AG10803 (cell line): ENCODE results near the gene ZDHHC20.

Source experiments
- DNase-seq: peaks from one replicate; pipeline ENCODE4 v3.0.0; 2010; ENCODE audit warnings: low read depth
- H3K4me3 ChIP-seq: 2 replicates; pipeline ENCODE4 v1.5.1; 2011; ENCODE audit warnings: mild to moderate bottlenecking, low read length, control low read depth
- CTCF ChIP-seq: conservative IDR thresholded peaks from 2 replicates; pipeline ENCODE4 v1.5.1; 2011; ENCODE audit warnings: mild to moderate bottlenecking, low read length, control low read depth, inconsistent platforms

Gene ZDHHC20

GRCh38 chr13:21342699-21343442 lies 116.2 kb downstream of the ZDHHC20 start:
- no peak overlapping the region for H3K4me3 ChIP-seq
- TF ChIP-seq CTCF = no peak
- DNase-seq = no peak

- no peak for DNase-seq
- H3K4me3 ChIP-seq = no peak overlapping the region
- TF ChIP-seq CTCF = no peak
Measured at GRCh38 chr13:21341637-21342422, 117.3 kb downstream of the ZDHHC20 start.

GRCh38 chr13:21338639-21339278 lies 120.3 kb downstream of the ZDHHC20 start:
- TF ChIP-seq CTCF = no peak
- no peak for DNase-seq
- no peak overlapping the region for H3K4me3 ChIP-seq

GRCh38 chr13:21338156-21338555 lies 120.9 kb downstream of the ZDHHC20 start:
- DNase-seq = no peak
- no peak overlapping the region for H3K4me3 ChIP-seq
- TF ChIP-seq CTCF = peak; percentile 3; the same call in 1 of the 2 replicates

- DNase-seq = no peak
- no peak for TF ChIP-seq CTCF
Measured at GRCh38 chr13:21336609-21337349, 122.3 kb downstream of the ZDHHC20 start.

GRCh38 chr13:21333186-21333585 lies 125.9 kb downstream of the ZDHHC20 start:
- DNase-seq = peak; percentile 16
- no peak overlapping the region for H3K4me3 ChIP-seq
- no peak for TF ChIP-seq CTCF

More at GRCh38 chr13:21336609-21337349, 122.3 kb downstream of the ZDHHC20 start:
- no peak overlapping the region for H3K4me3 ChIP-seq
